Heart left ventricle (tissue), 16 donors: Measurements from ENCODE around the gene MTUS2. TPM values are rescaled to one million over a fixed set of nuclear protein-coding genes. Genes with fewer than 3 reads are reported as not detected.
"Not testable (repeated sequence)": the region's sequence is repeated elsewhere in the genome, so short reads cannot be mapped to it uniquely, and the experiment has no call there.

Experiments
- ATAC-seq, 4 donors: fragments of 200-7000 bp; cut with Tn5 transposase; one replicate each; pipeline ENCODE4 v1.9.1; 2020 to 2022; ENCODE audit warnings: moderate library complexity in 4 of 4, mild to moderate bottlenecking in 3 of 4, moderate number of reproducible peaks in 1 of 4
- DNase-seq, 5 donors: peaks; one replicate each; pipeline ENCODE4 v3.0.0-alpha.2; 2020
- H3K27ac ChIP-seq, 12 donors: fragments of 200-600 bp; sonication (generic) in 4 of 12; one replicate each; pipeline versions ENCODE4 v1.5.0 to v1.8.0; 2016 to 2022; ENCODE audit warnings: mild to moderate bottlenecking in 2 of 12
- H3K27me3 ChIP-seq, 9 donors: fragments of 200-600 bp; sonication (generic) in 2 of 9; one replicate each; pipeline versions ENCODE4 v1.5.1 to v1.8.0; 2016 to 2022; ENCODE audit warnings: mild to moderate bottlenecking in 3 of 9
- H3K36me3 ChIP-seq, 9 donors: fragments of 200-600 bp; sonication (generic) in 2 of 9; one replicate each; pipeline versions ENCODE4 v1.5.0 to v1.8.0; 2018 to 2022; ENCODE audit warnings: mild to moderate bottlenecking in 2 of 9
- H3K4me1 ChIP-seq, 12 donors: fragments of 200-600 bp; sonication (generic) in 4 of 12; one replicate each; pipeline versions ENCODE4 v1.5.0 to v1.8.0; 2016 to 2022; ENCODE audit warnings: mild to moderate bottlenecking in 3 of 12
- H3K4me3 ChIP-seq, 12 donors: fragments of 200-600 bp; sonication (generic) in 4 of 12; one replicate each; pipeline versions ENCODE4 v1.5.0 to v1.8.0; 2017 to 2022; ENCODE audit warnings: mild to moderate bottlenecking in 9 of 12, moderate library complexity in 4 of 12
- H3K9me3 ChIP-seq, 12 donors: fragments of 200-600 bp; sonication (generic) in 4 of 12; one replicate each; pipeline versions ENCODE4 v1.5.0 to v1.8.0; 2016 to 2022; ENCODE audit warnings: mild to moderate bottlenecking in 1 of 12
- CTCF ChIP-seq, 12 donors: fragments of 200-600 bp; sonication (generic) in 4 of 12; IDR thresholded peaks; one replicate each; pipeline versions ENCODE4 v1.5.0 to v1.8.0; 2018 to 2022; ENCODE audit warnings: antibody characterized with exemption in 12 of 12, mild to moderate bottlenecking in 5 of 12
- POLR2A ChIP-seq, 2 donors: fragments of 450-650 bp; IDR thresholded peaks; one replicate each; pipeline ENCODE4 v1.6.1; 2017; ENCODE audit warnings: antibody characterized with exemption in 2 of 2, mild to moderate bottlenecking in 2 of 2, moderate library complexity in 2 of 2
- WGBS, 4 donors: extraction: QIAGEN DNeasy Blood & Tissue Kit in 2 of 4; methylation state at CpG; one replicate each; pipeline versions ENCODE4 v1.1.5 to v1.1.7; 2013 to 2018; 5-methylcytosine and 5-hydroxymethylcytosine counted together
- intact Hi-C, 10 donors: fragments of 100-400 bp; cut with DNase I; formaldehyde crosslinking; loops; one replicate each; pipeline versions ENCODE4 v1.11.1 to v1.14.2; 2022
- polyA plus RNA-seq, 2 donors: library from polyadenylated mRNA; stranded (reverse); fragments of 200-250 nt; gene quantifications; one replicate each; pipeline ENCODE4 v1.2.3, GENCODE V29; 2013
- total RNA-seq, 9 donors: library from RNA; depleted of rRNA in 2 of 9; stranded (reverse); fragments of >200 nt in 2 of 9; fragmentation: NEBNext Ultra II Directional in 3 of 9; extraction: Animal tissue kit (Norgen Biotek cat#: 25700) in 3 of 9; gene quantifications; one replicate each; pipeline versions ENCODE4 v1.1.0 to v1.2.4, GENCODE V29; 2016 to 2023
- donor health status: ischemic (EF 13 %, LVEDD 7.1; RV severe dilation, severe dysfunction).
- donor health status: healthy with polysubstance abuse.
- donor health status: DM: no; HTN: yes; CAD: no.
- donor health status: DM: no; HTN: no; CAD: no.
- donor health status: ischemic (EF 25% LVEDD 6.9; RV normal size, moderate dysfunction).
- donor health status: ischemic (EF 25% LVEDD 5.7; RV mildly dilated, moderate dysfunction).
- donor health status: healthy.
- donor health status: DM: yes; HTN: yes; CAD: no.
- donor health status: ischemic (EF 35%, LVEDD 5.7; RV mildly dilated, moderate dysfunction).
- donor health status: nonischemic (EF 11% LVEDD 7.7; RV severe dilation, severe dysfunction).
- donor health status: DM: yes; HTN: yes; CAD: no.
- donor health status: PGD.
- donor health status: ischemic (EF 29% LVEDD 5.4; RV normal size, mild dysfunction).
- donor health status: nonischemic (EF 23%, LVEDD 6.1; RV moderate dilation, normal function).

Gene MTUS2
- total and polyA plus RNA-seq, 11 donors: 28.7 to 174 (median 67.9) TPM

- ATAC-seq: no peak
Observed at GRCh38 chr13:29204651-29205050, 384.5 kb downstream of the MTUS2 start.

GRCh38 chr13:29210676-29211075, 390.5 kb downstream of the MTUS2 start:
- WGBS, 4 donors: 26 to 40% (median 29%) methylated on average over 4 of the region's 4 CpGs
- no peaks in the 10 kb centered on the region for H3K4me1 ChIP-seq
- H3K4me3 ChIP-seq: no peak overlapping the region
- TF ChIP-seq CTCF (IDR thresholded peaks at IDR 0.05): no peak
- TF ChIP-seq POLR2A (IDR thresholded peaks at IDR 0.05): no peak
- peaks cover 0 to 17% (median under 1%) of the 10 kb centered on the region in 12 donors for H3K9me3 ChIP-seq
- intact Hi-C loops: loop anchor here in 3 of 10 donors (5.0 kb wide), 1 partner anchor 137 kb away; no protein-coding TSS in a partner anchor
- DNase-seq: no peak
- H3K27me3 ChIP-seq: no peaks in the 10 kb centered on the region
- no peak for ATAC-seq
- H3K36me3 ChIP-seq: no peaks in the 10 kb centered on the region
- H3K27ac ChIP-seq: no peak overlapping the region

More at GRCh38 chr13:29204651-29205050, 384.5 kb downstream of the MTUS2 start:
- TF ChIP-seq POLR2A (IDR thresholded peaks at IDR 0.05) (no peak), CTCF (IDR thresholded peaks at IDR 0.05) (no peak)
- H3K36me3 ChIP-seq: no peaks in the 10 kb centered on the region
- H3K4me1 ChIP-seq: no peaks in the 10 kb centered on the region
- DNase-seq: no peak
- H3K27ac ChIP-seq: no peak overlapping the region
- H3K4me3 ChIP-seq: no peak overlapping the region
- H3K9me3 ChIP-seq: peaks cover 0 to 23% (median 0%) of the 10 kb centered on the region in 12 donors
- H3K27me3 ChIP-seq: no peaks in the 10 kb centered on the region
- intact Hi-C loops: no loop called here
- 90 to 95% (median 91%) methylated on average over 10 to 13 of the region's 13 CpGs for WGBS, 4 donors

GRCh38 chr13:29211162-29211561, 391.0 kb downstream of the MTUS2 start:
- not testable (repeated sequence) for H3K27me3 ChIP-seq, ATAC-seq, H3K27ac ChIP-seq, H3K4me3 ChIP-seq, H3K4me1 ChIP-seq, DNase-seq, H3K36me3 ChIP-seq
- intact Hi-C loops: loop anchor here in 3 of 10 donors (5.0 kb wide), 1 partner anchor 136 kb away; no protein-coding TSS in a partner anchor
- WGBS, 4 donors: 81 to 89% (median 87%) methylated on average over 5 of the region's 5 CpGs
- peaks cover 0 to 16% (median under 1%) of the 10 kb centered on the region in 12 donors for H3K9me3 ChIP-seq

GRCh38 chr13:29222458-29222857, 402.3 kb downstream of the MTUS2 start:
- ATAC-seq (no peak), DNase-seq (no peak)
- H3K4me1 ChIP-seq: peaks cover 0 to 4% (median 0%) of the 10 kb centered on the region in 12 donors
- 80 to 91% (median 84%) methylated on average over 4 to 5 of the region's 5 CpGs for WGBS, 4 donors
- no peaks in the 10 kb centered on the region for H3K36me3 ChIP-seq
- no peak overlapping the region for H3K4me3 ChIP-seq
- no peak overlapping the region for H3K27ac ChIP-seq
- no peak for TF ChIP-seq POLR2A (IDR thresholded peaks at IDR 0.05)
- TF ChIP-seq CTCF (IDR thresholded peaks at IDR 0.05): no peak
- no peaks in the 10 kb centered on the region for H3K27me3 ChIP-seq
- intact Hi-C loops: no loop called here
- peaks cover 0 to 22% (median 6%) of the 10 kb centered on the region in 12 donors for H3K9me3 ChIP-seq

- intact Hi-C loops: no loop called here
- 81 to 87% (median 85%) methylated on average over 2 of the region's 2 CpGs for WGBS, 4 donors
- DNase-seq (no peak), ATAC-seq (no peak)
- peaks cover 0 to 9% (median 1%) of the 10 kb centered on the region in 12 donors for H3K4me1 ChIP-seq
- no peaks in the 10 kb centered on the region for H3K27me3 ChIP-seq
- H3K36me3 ChIP-seq: no peaks in the 10 kb centered on the region
- no peak overlapping the region for H3K4me3 ChIP-seq
- TF ChIP-seq POLR2A (IDR thresholded peaks at IDR 0.05) (no peak), CTCF (IDR thresholded peaks at IDR 0.05) (no peak)
- no peak overlapping the region for H3K27ac ChIP-seq
- H3K9me3 ChIP-seq: peaks cover 0 to 13% (median 6%) of the 10 kb centered on the region in 12 donors
Observed at GRCh38 chr13:29224206-29224605, 404.1 kb downstream of the MTUS2 start.
